OCI-LY1 (cell line): ENCODE measurements around the gene GHRH.

Experiments
- H2AFZ ChIP-seq: fragments of 200-600 bp; sonication (generic), shearing (Covaris generic); 2 replicates; pipeline ENCODE4 v1.6.0; 2014; ENCODE audit warnings: antibody characterized with exemption, mild to moderate bottlenecking, low read length
- H3F3A ChIP-seq: fragments of 200-600 bp; sonication (generic), shearing (Covaris generic); 2 replicates; pipeline ENCODE4 v1.6.0; 2014; ENCODE audit warnings: mild to moderate bottlenecking, antibody characterized with exemption, low read length, moderate library complexity; ENCODE audit not compliant: insufficient read depth
- H3K27ac ChIP-seq: fragments of 200-600 bp; sonication (generic); 2 replicates; pipeline ENCODE4 v1.5.1; 2014; ENCODE audit warnings: low read length, mixed run types, mild to moderate bottlenecking, low read depth; ENCODE audit not compliant: poor library complexity, severe bottlenecking
- H3K27me3 ChIP-seq: fragments of 200-600 bp; sonication (generic); 2 replicates; pipeline ENCODE4 v1.6.0; 2014; ENCODE audit warnings: antibody characterized with exemption, mild to moderate bottlenecking, low read length, moderate library complexity; ENCODE audit not compliant: insufficient read depth
- H3K36me3 ChIP-seq: fragments of 200-600 bp; sonication (generic); 2 replicates; pipeline ENCODE4 v1.6.1; 2014; ENCODE audit warnings: mild to moderate bottlenecking, antibody characterized with exemption, low read length, moderate library complexity, mixed read lengths; ENCODE audit not compliant: insufficient read depth
- H3K4me1 ChIP-seq: fragments of 200-600 bp; sonication (generic); 2 replicates; pipeline ENCODE4 v1.5.1; 2014; ENCODE audit warnings: mild to moderate bottlenecking, low read length, moderate library complexity; ENCODE audit not compliant: insufficient read depth, severe bottlenecking
- H3K4me2 ChIP-seq: fragments of 200-600 bp; sonication (generic), shearing (Covaris generic); 2 replicates; pipeline ENCODE4 v1.6.1; 2014; ENCODE audit warnings: low read length
- H3K4me3 ChIP-seq: fragments of 200-600 bp; sonication (generic); 2 replicates; pipeline ENCODE4 v1.5.1; 2014; ENCODE audit warnings: low read length, low read depth, mild to moderate bottlenecking, mixed read lengths; ENCODE audit not compliant: poor library complexity, severe bottlenecking
- H3K79me2 ChIP-seq: fragments of 200-600 bp; shearing (Covaris generic); 2 replicates; pipeline ENCODE4 v1.6.1; 2016; ENCODE audit warnings: mixed run types, low read length, mixed read lengths; ENCODE audit not compliant: insufficient read depth
- H3K9ac ChIP-seq: fragments of 200-600 bp; sonication (generic), shearing (Covaris generic); 2 replicates; pipeline ENCODE4 v1.6.1; 2014; ENCODE audit warnings: mild to moderate bottlenecking, low read length, mixed read lengths
- H3K9me2 ChIP-seq: fragments of 200-600 bp; sonication (generic), shearing (Covaris generic); 2 replicates; pipeline ENCODE4 v1.6.1; 2014; ENCODE audit warnings: low read depth, mild to moderate bottlenecking, low read length, mixed read lengths
- H3K9me3 ChIP-seq: fragments of 200-600 bp; shearing (Covaris generic); 2 replicates; pipeline ENCODE4 v1.6.1; 2014; ENCODE audit warnings: low read length, mixed read lengths
- H4K20me1 ChIP-seq: fragments of 200-600 bp; sonication (generic), shearing (Covaris generic); 2 replicates; pipeline ENCODE4 v1.6.0; 2016; ENCODE audit warnings: mild to moderate bottlenecking, low read length; ENCODE audit not compliant: insufficient read depth
- CTCF ChIP-seq: fragments of 200-600 bp; sonication (generic), shearing (Covaris generic); IDR thresholded peaks from 2 replicates; pipeline ENCODE4 v1.5.1; 2017; ENCODE audit warnings: mild to moderate bottlenecking, antibody characterized with exemption, low read length, moderate library complexity, mixed read lengths
- EZH2 ChIP-seq: fragments of 200-600 bp; sonication (generic), shearing (Covaris generic); IDR thresholded peaks from 2 replicates; pipeline ENCODE4 v1.8.0; 2017; ENCODE audit warnings: borderline replicate concordance, mixed run types, mild to moderate bottlenecking, antibody characterized with exemption, low read length, moderate library complexity, mixed read lengths

GHRH gene

GRCh38 chr20:37279820-37280219 lies 18.2 kb upstream of the GHRH start:
- Histone ChIP-seq H3K36me3 (no peaks in the 10 kb centered on the region), H3K9me3 (no peaks in the 10 kb centered on the region), H3K4me3 (no peak overlapping the region), H4K20me1 (no peaks in the 10 kb centered on the region), H3K27ac (no peak overlapping the region), H3K4me1 (no peaks in the 10 kb centered on the region), H3K9me2 (no peaks in the 10 kb centered on the region), H3K4me2 (no peak overlapping the region), H3K9ac (no peak overlapping the region), H3K79me2 (no peaks in the 10 kb centered on the region), H3K27me3 (0 out of 2 replicates have a peak, but pooled peaks cover 3% of the 10 kb centered on the region), H3F3A (no peaks in the 10 kb centered on the region), H2AFZ (no peak overlapping the region)
- no peak for TF ChIP-seq EZH2
- TF ChIP-seq CTCF = no peak

GRCh38 chr20:37278966-37279590 lies 17.5 kb upstream of the GHRH start:
- Histone ChIP-seq H3K4me3 (no peak overlapping the region), H3K27ac (no peak overlapping the region), H3K9me3 (no peaks in the 10 kb centered on the region), H3K27me3 (0 out of 2 replicates have a peak, but pooled peaks cover 3% of the 10 kb centered on the region), H3K79me2 (no peaks in the 10 kb centered on the region), H3K4me1 (no peaks in the 10 kb centered on the region), H3F3A (no peaks in the 10 kb centered on the region), H3K4me2 (no peak overlapping the region), H3K36me3 (no peaks in the 10 kb centered on the region), H3K9ac (no peak overlapping the region), H2AFZ (no peak overlapping the region), H3K9me2 (no peaks in the 10 kb centered on the region), H4K20me1 (no peaks in the 10 kb centered on the region)
- no peak for TF ChIP-seq EZH2
- no peak for TF ChIP-seq CTCF

GRCh38 chr20:37277253-37277593 lies 15.6 kb upstream of the GHRH start:
- H3K27me3 ChIP-seq = no peaks in the 10 kb centered on the region
- H3K36me3 ChIP-seq = no peaks in the 10 kb centered on the region
- no peaks in the 10 kb centered on the region for H3K9me2 ChIP-seq
- H3K4me1 ChIP-seq = no peaks in the 10 kb centered on the region
- no peak overlapping the region for H3K4me2 ChIP-seq
- H4K20me1 ChIP-seq = no peaks in the 10 kb centered on the region
- no peak overlapping the region for H3K27ac ChIP-seq
- TF ChIP-seq CTCF = no peak
- TF ChIP-seq EZH2 = no peak
- no peaks in the 10 kb centered on the region for H3K79me2 ChIP-seq
- H2AFZ ChIP-seq = no peak overlapping the region
- H3K9ac ChIP-seq = no peak overlapping the region
- no peaks in the 10 kb centered on the region for H3F3A ChIP-seq
- no peak overlapping the region for H3K4me3 ChIP-seq
- H3K9me3 ChIP-seq = no peaks in the 10 kb centered on the region
